Mesothelial cell of epicardium (in vitro differentiated cells): ENCODE data around the gene SLIT3. TPM values are rescaled to one million over a fixed set of nuclear protein-coding genes. Genes with fewer than 3 reads are reported as not detected.
A peak's percentile ranks its signal among the peaks of the same experiment; 100 is the strongest.

Experiments
- DNase-seq, 2 experiments: peaks; one replicate each; pipeline ENCODE4 v3.0.0; 2021; ENCODE audit warnings: low spot score in 2 of 2; ENCODE audit not compliant: unreplicated experiment in 2 of 2
- H3K27ac Mint-ChIP-seq: 2 replicates; pipeline ENCODE4 v1.8.0; 2021; ENCODE audit warnings: mixed read lengths
- H3K27me3 Mint-ChIP-seq: 2 replicates; pipeline ENCODE4 v1.8.0; 2021; ENCODE audit warnings: low read depth, mixed read lengths
- H3K36me3 Mint-ChIP-seq: 2 replicates; pipeline ENCODE4 v1.8.0; 2021; ENCODE audit warnings: mixed read lengths
- H3K4me1 Mint-ChIP-seq: 2 replicates; pipeline ENCODE4 v1.8.0; 2021; ENCODE audit warnings: mixed read lengths
- H3K4me3 Mint-ChIP-seq: 2 replicates; pipeline ENCODE4 v1.8.0; 2021; ENCODE audit warnings: mild to moderate bottlenecking, moderate library complexity, mixed read lengths
- H3K9me3 Mint-ChIP-seq: 2 replicates; pipeline ENCODE4 v1.8.0; 2021; ENCODE audit warnings: mixed read lengths
- CTCF ChIP-seq: fragments of 200-600 bp; sonication (generic); IDR thresholded peaks from one replicate; pipeline ENCODE4 v1.5.0; 2021; ENCODE audit warnings: antibody characterized with exemption; ENCODE audit not compliant: unreplicated experiment
- total RNA-seq: library from RNA; stranded (reverse); gene quantifications from 3 replicates; pipeline ENCODE4 v1.2.1, GENCODE V29; 2021

The SLIT3 gene
- total RNA-seq, 1 donor from 2014 or later, result 65.1 TPM

GRCh38 chr5:169081000-169081724 lies 219.8 kb downstream of the SLIT3 start:
- no peaks in the 10 kb centered on the region for H3K36me3 Mint-ChIP-seq
- H3K27ac Mint-ChIP-seq, result peak overlapping the region; percentile 88
- peaks cover 1% of the 10 kb centered on the region for H3K27me3 Mint-ChIP-seq
- no peak for TF ChIP-seq CTCF
- no peak for DNase-seq
- peaks cover 61% of the 10 kb centered on the region for H3K4me1 Mint-ChIP-seq
- no peak overlapping the region for H3K4me3 Mint-ChIP-seq
- H3K9me3 Mint-ChIP-seq, result no peaks in the 10 kb centered on the region

- H3K9me3 Mint-ChIP-seq, result no peaks in the 10 kb centered on the region
- H3K27ac Mint-ChIP-seq, result peak overlapping the region; percentile 44
- peaks cover 54% of the 10 kb centered on the region for H3K4me1 Mint-ChIP-seq
- H3K36me3 Mint-ChIP-seq, result no peaks in the 10 kb centered on the region
- TF ChIP-seq CTCF, result no peak
- no peak for DNase-seq
- peaks cover 1% of the 10 kb centered on the region for H3K27me3 Mint-ChIP-seq
- H3K4me3 Mint-ChIP-seq, result no peak overlapping the region
Observed at GRCh38 chr5:169080448-169080911, 220.5 kb downstream of the SLIT3 start.

GRCh38 chr5:169079697-169080096 lies 221.2 kb downstream of the SLIT3 start:
- Mint-ChIP-seq H3K4me1 (peaks cover 48% of the 10 kb centered on the region), H3K27me3 (peaks cover 1% of the 10 kb centered on the region), H3K9me3 (no peaks in the 10 kb centered on the region), H3K4me3 (no peak overlapping the region), H3K27ac (no peak overlapping the region), H3K36me3 (no peaks in the 10 kb centered on the region)
- DNase-seq, result no peak
- no peak for TF ChIP-seq CTCF

- H3K27ac Mint-ChIP-seq, result no peak overlapping the region
- H3K4me1 Mint-ChIP-seq, result peaks cover 14% of the 10 kb centered on the region
- H3K27me3 Mint-ChIP-seq, result peaks cover 1% of the 10 kb centered on the region
- no peak for TF ChIP-seq CTCF
- no peak overlapping the region for H3K4me3 Mint-ChIP-seq
- H3K36me3 Mint-ChIP-seq, result no peaks in the 10 kb centered on the region
- H3K9me3 Mint-ChIP-seq, result peaks cover 10% of the 10 kb centered on the region
- no peak for DNase-seq
Observed at GRCh38 chr5:169074839-169075238, 226.1 kb downstream of the SLIT3 start.

GRCh38 chr5:169072233-169072632 lies 228.7 kb downstream of the SLIT3 start:
- TF ChIP-seq CTCF, result no peak
- peaks cover 10% of the 10 kb centered on the region for H3K9me3 Mint-ChIP-seq
- peaks cover 1% of the 10 kb centered on the region for H3K27me3 Mint-ChIP-seq
- H3K36me3 Mint-ChIP-seq, result no peaks in the 10 kb centered on the region
- H3K4me3 Mint-ChIP-seq, result no peak overlapping the region
- H3K27ac Mint-ChIP-seq, result no peak overlapping the region
- H3K4me1 Mint-ChIP-seq, result peaks cover 19% of the 10 kb centered on the region
- no peak for DNase-seq
